Brain pericyte (primary cell): Measurements from ENCODE around the gene STAC3.

ENCODE experiments used
- DNase-seq: peaks from one replicate; pipeline ENCODE4 v3.0.0-alpha.2; 2012; ENCODE audit warnings: low read depth, low spot score

Gene STAC3

GRCh38 chr12:57236201-57236924, 14.6 kb downstream of the STAC3 start:
- DNase-seq, result no peak

- no peak for DNase-seq
Observed at GRCh38 chr12:57235728-57236131, 15.3 kb downstream of the STAC3 start.

DNA sequence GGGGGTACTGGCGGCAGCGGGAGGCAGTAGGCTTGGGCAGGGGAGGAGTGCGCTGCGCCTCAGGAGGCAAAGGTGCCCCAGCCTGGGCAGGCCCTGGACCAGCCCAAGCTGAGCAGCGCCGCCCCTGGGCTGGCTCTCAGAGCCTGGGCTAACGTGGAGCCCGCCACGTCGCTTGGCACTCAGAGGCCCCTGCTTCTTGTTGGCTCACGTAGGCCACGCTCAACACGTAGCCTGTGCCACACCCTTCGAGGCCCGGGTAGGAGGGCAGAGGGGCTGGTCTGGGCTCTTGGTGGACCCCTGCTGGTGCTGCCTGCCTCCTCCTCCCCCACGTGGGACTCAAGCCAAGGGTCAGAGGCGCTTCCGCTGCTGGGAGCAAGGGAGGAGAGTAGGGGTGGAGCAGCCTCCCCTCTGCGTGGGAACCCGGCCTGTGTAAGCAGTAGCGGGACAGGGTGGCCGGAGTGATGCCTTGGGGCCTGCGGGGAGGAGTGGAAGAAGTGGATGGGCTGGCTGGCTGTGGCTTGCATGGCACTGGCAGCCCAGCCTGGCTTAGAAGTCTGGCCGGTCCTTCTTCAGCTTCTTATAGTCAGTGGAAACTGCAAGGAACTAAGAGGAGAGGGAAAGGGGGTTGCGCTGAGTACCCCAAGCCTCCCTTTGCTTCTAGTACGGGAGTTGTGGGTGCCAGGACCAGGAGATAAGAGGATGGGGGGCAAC, 15.8 kb downstream of the STAC3 start:
- DNase-seq, result peak; percentile 90

DNA sequence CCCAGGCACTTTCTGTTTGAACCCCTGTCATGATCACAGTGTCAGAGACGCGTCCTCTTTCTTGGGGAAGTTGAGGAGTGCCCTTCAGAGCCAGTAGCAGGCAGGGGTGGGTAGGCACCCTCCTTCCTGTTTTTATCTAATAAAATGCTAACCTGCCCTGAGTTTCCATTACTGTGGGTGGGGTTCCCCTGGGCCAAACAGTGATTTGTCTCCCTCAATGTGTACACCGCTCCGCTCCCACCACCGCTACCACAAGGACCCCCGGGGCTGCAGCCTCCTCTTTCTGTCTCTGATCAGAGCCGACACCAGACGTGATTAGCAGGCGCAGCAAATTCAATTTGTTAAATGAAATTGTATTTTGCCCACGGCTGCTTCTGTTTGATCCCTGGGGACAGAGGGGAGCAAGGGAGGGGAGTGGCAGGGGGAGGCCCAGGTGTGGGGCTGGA, 16.4 kb downstream of the STAC3 start:
- no peak for DNase-seq

DNA sequence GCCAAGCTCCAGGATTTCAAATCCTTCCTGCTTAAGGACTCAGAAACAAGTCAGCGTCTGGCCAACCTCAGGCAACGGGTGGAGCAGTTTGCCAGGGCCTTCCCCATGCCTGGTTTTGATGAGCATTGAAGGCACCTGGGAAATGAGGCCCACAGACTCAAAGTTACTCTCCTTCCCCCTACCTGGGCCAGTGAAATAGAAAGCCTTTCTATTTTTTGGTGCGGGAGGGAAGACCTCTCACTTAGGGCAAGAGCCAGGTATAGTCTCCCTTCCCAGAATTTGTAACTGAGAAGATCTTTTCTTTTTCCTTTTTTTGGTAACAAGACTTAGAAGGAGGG, 16.8 kb downstream of the STAC3 start:
- DNase-seq, result no peak

GRCh38 chr12:57233357-57234232, 17.4 kb downstream of the STAC3 start:
- no peak for DNase-seq

DNA sequence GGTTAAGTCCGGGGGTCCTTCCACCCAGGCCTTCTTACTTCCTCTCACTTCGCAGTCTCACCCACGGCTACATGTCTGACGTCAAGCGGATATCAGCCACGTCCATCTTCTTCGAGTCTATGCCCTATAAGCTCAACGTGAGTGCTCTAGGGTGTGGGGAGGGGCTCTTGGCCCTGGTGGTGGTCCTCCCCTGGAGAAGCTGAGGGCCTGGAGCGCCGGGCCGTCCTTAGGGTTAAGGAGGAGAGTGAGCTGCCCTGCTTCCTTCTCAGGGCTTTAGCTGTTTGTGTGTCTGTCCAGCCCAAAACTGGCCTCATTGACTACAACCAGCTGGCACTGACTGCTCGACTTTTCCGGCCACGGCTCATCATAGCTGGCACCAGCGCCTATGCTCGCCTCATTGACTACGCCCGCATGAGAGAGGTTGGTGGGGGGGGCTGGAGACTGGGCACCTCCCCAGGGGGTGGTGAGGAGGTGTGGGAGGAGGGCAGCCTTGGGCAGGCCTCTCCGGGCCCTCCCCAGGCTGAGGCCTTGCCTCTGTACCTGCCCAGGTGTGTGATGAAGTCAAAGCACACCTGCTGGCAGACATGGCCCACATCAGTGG, 18.7 kb downstream of the STAC3 start:
- DNase-seq, result no peak

GRCh38 chr12:57231276-57232021, 19.5 kb downstream of the STAC3 start:
- no peak for DNase-seq

- no peak for DNase-seq
Observed at GRCh38 chr12:57230381-57231155, 20.4 kb downstream of the STAC3 start.

- DNase-seq, result peak; percentile 79
Observed at GRCh38 chr12:57229634-57230380, 21.2 kb downstream of the STAC3 start, which contains the start of gene SHMT2. Gene SHMT2 (plus strand): TSS chr12:57229711. CDS start chr12:57229779, 68 bp downstream.

GRCh38 chr12:57229046-57229633, 21.8 kb downstream of the STAC3 start:
- no peak for DNase-seq

DNA sequence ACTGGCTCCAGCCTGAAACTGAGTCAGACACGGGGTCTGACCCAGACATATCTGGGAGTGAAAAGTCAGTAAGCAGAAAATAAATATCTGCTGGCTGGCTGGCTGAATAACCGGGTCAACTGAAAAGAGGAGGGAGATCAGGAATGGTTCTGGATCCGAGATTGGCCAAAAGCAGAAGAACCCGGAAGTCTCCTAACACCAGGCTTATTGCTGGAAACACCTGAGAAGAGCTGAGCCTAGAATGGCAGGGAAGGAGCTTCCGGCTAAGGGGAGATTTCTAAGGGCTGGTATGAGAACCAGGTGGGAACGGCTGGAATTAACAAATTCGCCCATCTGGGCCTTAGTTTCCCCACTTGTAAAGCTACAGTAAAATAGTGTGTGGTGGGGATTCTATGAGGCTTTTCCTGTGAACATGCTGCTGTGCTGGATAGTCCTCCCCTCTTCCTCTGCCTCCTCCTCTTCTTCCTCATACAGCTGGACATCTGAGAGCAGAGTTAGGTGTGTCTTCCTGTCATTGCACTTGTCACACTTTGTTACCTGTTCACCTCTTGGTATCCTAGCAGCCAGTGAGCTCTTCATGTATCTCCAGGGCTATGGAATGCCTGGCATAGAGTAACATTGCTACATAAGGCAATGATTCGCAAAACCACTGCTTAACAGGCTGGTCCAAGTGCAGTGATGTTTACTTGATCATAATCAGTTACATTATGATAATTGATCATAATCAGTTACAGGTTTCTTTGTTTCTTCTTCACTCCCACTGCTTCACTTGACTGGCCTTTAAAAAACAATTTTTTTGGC, 23.5 kb downstream of the STAC3 start:
- DNase-seq, result no peak

GRCh38 chr12:57226588-57227314, 24.2 kb downstream of the STAC3 start:
- DNase-seq, result no peak

- no peak for DNase-seq
Observed at GRCh38 chr12:57225680-57226210, 25.2 kb downstream of the STAC3 start.

DNA sequence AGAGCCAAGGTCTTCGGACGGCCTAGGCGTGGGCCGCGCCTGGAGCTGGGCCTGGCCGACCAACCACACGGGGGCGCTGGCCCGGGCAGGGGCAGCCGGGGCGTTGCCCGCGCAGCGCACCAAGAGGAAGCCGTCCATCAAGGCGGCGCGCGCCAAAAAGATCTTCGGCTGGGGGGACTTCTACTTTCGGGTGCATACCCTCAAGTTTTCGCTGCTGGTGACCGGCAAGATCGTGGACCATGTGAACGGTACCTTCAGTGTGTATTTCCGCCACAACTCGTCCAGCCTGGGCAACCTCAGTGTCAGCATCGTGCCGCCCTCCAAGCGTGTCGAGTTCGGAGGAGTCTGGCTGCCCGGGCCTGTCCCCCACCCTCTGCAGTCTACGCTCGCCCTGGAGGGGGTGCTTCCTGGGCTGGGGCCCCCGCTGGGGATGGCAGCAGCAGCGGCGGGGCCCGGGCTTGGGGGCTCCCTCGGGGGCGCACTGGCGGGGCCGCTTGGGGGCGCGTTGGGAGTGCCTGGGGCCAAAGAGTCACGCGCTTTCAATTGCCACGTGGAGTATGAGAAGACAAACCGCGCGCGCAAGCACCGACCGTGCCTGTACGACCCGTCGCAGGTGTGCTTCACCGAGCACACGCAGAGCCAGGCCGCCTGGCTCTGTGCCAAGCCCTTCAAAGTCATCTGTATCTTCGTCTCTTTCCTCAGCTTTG, 25.9 kb downstream of the STAC3 start:
- DNase-seq, result no peak

- DNase-seq, result no peak
Observed at GRCh38 chr12:57224278-57224972, 26.6 kb downstream of the STAC3 start.
